Measurements from ENCODE around the gene KRT15. TPM values are rescaled to one million over a fixed set of nuclear protein-coding genes. Genes with fewer than 3 reads are reported as not detected.

KRT15 gene
- total RNA-seq, 2 experiments from 2014 or later, result not detected

DNA sequence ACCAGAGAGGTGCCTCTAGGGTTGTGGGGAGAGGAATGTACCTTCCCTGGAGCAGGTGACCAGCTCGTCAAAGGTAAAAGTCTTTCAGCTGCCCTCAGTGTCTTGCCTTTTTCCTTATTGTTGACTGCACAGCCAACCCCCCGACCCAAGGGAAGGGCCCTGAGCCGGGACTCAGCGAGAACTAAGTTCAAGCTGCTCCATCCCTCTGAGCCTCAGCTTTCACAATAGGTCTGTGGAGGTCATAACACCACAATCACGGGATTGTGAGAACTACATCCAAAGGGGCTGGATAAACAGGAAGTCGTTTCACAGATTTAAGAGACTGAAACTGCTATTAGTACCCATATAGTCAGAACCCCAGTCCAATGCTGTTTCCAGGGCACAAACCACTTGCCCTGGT is 26.3 kb downstream of the KRT15 start:
- H4K20me1 ChIP-seq (ENCODE audit: insufficient read depth, low read length), result no peaks in the 10 kb centered on the region
- ChIA-PET POLR2A (no interaction called here), CTCF (ENCODE audit: unreplicated experiment) (no interaction called here)
- no peak overlapping the region for H3K4me3 ChIP-seq (ENCODE audit: low read depth, low read length, poor library complexity, severe bottlenecking)
- BruUV-seq (replicated peaks), result no TSS peak
- H3K4me2 ChIP-seq (ENCODE audit: low read length), result no peak overlapping the region
- H3K9me3 ChIP-seq (ENCODE audit: low read length), result no peaks in the 10 kb centered on the region
- no peaks in the 10 kb centered on the region for H3K79me2 ChIP-seq (ENCODE audit: insufficient read depth, low read depth, low read length)
- H3K27ac ChIP-seq (ENCODE audit: low read depth, low read length, poor library complexity, severe bottlenecking), result no peak overlapping the region
- no peaks in the 10 kb centered on the region for H3K36me3 ChIP-seq (ENCODE audit: insufficient read depth, low read length)
- H3K9me2 ChIP-seq (ENCODE audit: insufficient read depth, low read length), result no peaks in the 10 kb centered on the region
- TF ChIP-seq EZH2phosphoT487 (IDR thresholded peaks at IDR 0.05; ENCODE audit: borderline replicate concordance, low read depth, low read length), result no peak
- TF ChIP-seq, protein P1, sequence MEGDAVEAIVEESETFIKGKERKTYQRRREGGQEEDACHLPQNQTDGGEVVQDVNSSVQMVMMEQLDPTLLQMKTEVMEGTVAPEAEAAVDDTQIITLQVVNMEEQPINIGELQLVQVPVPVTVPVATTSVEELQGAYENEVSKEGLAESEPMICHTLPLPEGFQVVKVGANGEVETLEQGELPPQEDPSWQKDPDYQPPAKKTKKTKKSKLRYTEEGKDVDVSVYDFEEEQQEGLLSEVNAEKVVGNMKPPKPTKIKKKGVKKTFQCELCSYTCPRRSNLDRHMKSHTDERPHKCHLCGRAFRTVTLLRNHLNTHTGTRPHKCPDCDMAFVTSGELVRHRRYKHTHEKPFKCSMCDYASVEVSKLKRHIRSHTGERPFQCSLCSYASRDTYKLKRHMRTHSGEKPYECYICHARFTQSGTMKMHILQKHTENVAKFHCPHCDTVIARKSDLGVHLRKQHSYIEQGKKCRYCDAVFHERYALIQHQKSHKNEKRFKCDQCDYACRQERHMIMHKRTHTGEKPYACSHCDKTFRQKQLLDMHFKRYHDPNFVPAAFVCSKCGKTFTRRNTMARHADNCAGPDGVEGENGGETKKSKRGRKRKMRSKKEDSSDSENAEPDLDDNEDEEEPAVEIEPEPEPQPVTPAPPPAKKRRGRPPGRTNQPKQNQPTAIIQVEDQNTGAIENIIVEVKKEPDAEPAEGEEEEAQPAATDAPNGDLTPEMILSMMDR (conservative IDR thresholded peaks at IDR 0.05; ENCODE audit: low read length), result no peak
- no peak overlapping the region for H2AFZ ChIP-seq (ENCODE audit: low read length)
- no peaks in the 10 kb centered on the region for H3K4me1 ChIP-seq (ENCODE audit: insufficient read depth, low read length, poor library complexity, severe bottlenecking)
- DNase-seq (ENCODE audit: low spot score), result no peak
- intact Hi-C loops (cut with micrococcal nuclease; ENCODE audit: unreplicated experiment), result no loop called here

DNA sequence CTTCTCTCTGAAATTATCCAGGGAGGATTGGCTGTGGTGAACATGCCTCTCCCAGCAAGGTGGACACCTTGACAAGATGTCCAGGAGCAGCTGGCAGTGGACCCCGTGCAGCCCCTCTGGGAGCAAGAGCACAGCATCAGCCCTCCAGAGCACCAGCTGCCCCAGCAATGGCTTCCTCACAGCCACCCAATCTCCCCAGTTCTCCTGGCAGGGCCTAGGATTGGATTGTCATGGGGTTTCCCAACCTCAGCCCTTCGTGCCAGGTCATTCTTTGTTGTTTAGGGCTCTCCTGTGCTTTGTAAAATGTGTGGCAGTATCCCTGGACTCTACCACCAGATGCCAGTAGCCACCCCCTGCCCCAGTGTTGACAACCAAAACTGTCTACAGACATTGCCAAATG is 27.2 kb downstream of the KRT15 start:
- Histone ChIP-seq H2AFZ (ENCODE audit: low read length) (no peak overlapping the region), H3K4me3 (ENCODE audit: low read depth, low read length, poor library complexity, severe bottlenecking) (no peak overlapping the region), H3K4me2 (ENCODE audit: low read length) (no peak overlapping the region), H3K27ac (ENCODE audit: low read depth, low read length, poor library complexity, severe bottlenecking) (no peak overlapping the region), H4K20me1 (ENCODE audit: insufficient read depth, low read length) (no peaks in the 10 kb centered on the region), H3K4me1 (ENCODE audit: insufficient read depth, low read length, poor library complexity, severe bottlenecking) (no peaks in the 10 kb centered on the region), H3K36me3 (ENCODE audit: insufficient read depth, low read length) (no peaks in the 10 kb centered on the region), H3K9me2 (ENCODE audit: insufficient read depth, low read length) (no peaks in the 10 kb centered on the region), H3K79me2 (ENCODE audit: insufficient read depth, low read depth, low read length) (no peaks in the 10 kb centered on the region), H3K9me3 (ENCODE audit: low read length) (no peaks in the 10 kb centered on the region)
- POLR2A ChIA-PET, result no interaction called here
- intact Hi-C loops (cut with micrococcal nuclease; ENCODE audit: unreplicated experiment), result no loop called here
- TF ChIP-seq EZH2phosphoT487 (IDR thresholded peaks at IDR 0.05; ENCODE audit: borderline replicate concordance, low read depth, low read length), result no peak
- TF ChIP-seq, protein P1 (conservative IDR thresholded peaks at IDR 0.05; ENCODE audit: low read length), result no peak
- CTCF ChIA-PET (ENCODE audit: unreplicated experiment), result no interaction called here
- DNase-seq (ENCODE audit: low spot score), result no peak
- BruUV-seq (replicated peaks), result no TSS peak

DNA sequence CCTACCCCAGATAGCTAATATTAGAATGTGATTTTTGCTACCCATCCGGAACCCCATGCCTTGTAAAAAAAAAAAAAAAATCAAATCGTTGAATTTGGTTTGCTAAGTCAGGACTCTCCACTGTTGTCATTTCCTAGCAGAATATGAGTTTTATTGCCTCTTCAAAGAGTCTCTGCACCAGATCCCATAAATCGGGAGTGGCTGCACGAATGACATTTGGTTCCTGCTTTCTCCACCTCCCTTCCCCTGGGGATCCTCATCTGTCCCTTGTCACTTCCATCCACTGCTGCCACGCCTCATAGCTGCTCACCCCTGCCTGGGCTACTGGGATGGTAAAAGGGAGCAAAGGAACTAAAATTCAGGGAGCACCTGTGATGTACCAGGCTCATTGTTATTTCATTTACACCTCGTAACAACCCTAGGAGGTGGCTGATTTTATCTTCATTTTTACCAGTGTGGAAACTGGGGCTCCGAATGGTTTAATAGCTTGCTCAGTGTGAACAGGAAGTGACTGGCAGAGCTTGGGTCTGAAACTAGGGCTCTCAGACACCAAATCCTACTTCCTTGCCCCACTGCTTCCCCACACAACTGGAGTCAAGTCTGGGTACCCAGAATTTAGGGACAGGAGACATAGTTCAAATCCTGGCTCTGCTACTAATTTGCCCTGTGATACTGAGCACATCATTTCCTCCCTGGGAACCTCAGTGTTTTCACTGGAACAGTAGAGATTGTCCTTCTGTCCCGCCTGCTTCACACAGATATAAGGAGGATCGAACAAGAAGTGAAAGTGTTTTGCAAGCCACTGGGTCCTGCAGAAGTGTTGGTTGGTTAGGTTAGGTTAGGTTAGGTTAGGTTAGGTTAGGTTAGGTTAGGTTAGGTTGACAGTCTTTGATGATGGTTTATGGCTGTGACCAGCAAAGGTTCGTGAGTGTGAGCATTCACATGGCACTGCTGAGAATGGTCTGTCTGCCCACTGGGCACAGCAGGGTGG is 28.4 kb downstream of the KRT15 start:
- Histone ChIP-seq H3K4me3 (ENCODE audit: low read depth, low read length, poor library complexity, severe bottlenecking) (no peak overlapping the region), H3K4me1 (ENCODE audit: insufficient read depth, low read length, poor library complexity, severe bottlenecking) (no peaks in the 10 kb centered on the region), H3K9me3 (ENCODE audit: low read length) (no peaks in the 10 kb centered on the region), H4K20me1 (ENCODE audit: insufficient read depth, low read length) (no peaks in the 10 kb centered on the region), H3K79me2 (ENCODE audit: insufficient read depth, low read depth, low read length) (no peaks in the 10 kb centered on the region), H2AFZ (ENCODE audit: low read length) (no peak overlapping the region), H3K27ac (ENCODE audit: low read depth, low read length, poor library complexity, severe bottlenecking) (no peak overlapping the region), H3K9me2 (ENCODE audit: insufficient read depth, low read length) (no peaks in the 10 kb centered on the region), H3K36me3 (ENCODE audit: insufficient read depth, low read length) (no peaks in the 10 kb centered on the region), H3K4me2 (ENCODE audit: low read length) (no peak overlapping the region)
- DNase-seq (ENCODE audit: low spot score), result no peak
- no peak for TF ChIP-seq EZH2phosphoT487 (IDR thresholded peaks at IDR 0.05; ENCODE audit: borderline replicate concordance, low read depth, low read length)
- TF ChIP-seq, protein P1 (conservative IDR thresholded peaks at IDR 0.05; ENCODE audit: low read length), result no peak
- POLR2A ChIA-PET, result interaction anchor here (0.7 kb wide), 1 partner anchor 119 kb away, joined by 3 read pairs; no protein-coding TSS in a partner anchor
- CTCF ChIA-PET (ENCODE audit: unreplicated experiment), result no interaction called here
- BruUV-seq (replicated peaks), result no TSS peak
- intact Hi-C loops (cut with micrococcal nuclease; ENCODE audit: unreplicated experiment), result loop anchor here (5.0 kb wide), 1 partner anchor 172 kb away; no protein-coding TSS in a partner anchor

Data from OCI-LY7 (cell line).